ENCODE measurements around the gene ABCF1. TPM values are rescaled to one million over a fixed set of nuclear protein-coding genes. Genes with fewer than 3 reads are reported as not detected.

ABCF1 gene
- polyA plus RNA-seq, 3 donors, result 68.1 to 74.4 (median 72.5) TPM

- DNase-seq (ENCODE audit: extremely low read depth in 1 of 11, low read depth in 9 of 11, low spot score in 4 of 11), result peak; percentile 89 to 99 (median 97)
These were observed 43.6 kb downstream of the ABCF1 start for GRCh38 chr6:30614843-30615218.

GRCh38 chr6:30615219-30615957 is 44.1 kb downstream of the ABCF1 start:
- DNase-seq (ENCODE audit: extremely low read depth in 1 of 11, low read depth in 9 of 11, low spot score in 4 of 11), result peak in 8 of 11 donors; percentile 61 to 84 (median 72)

GRCh38 chr6:30615958-30616810 is 44.9 kb downstream of the ABCF1 start:
- peak in 2 of 11 donors; percentile 50 to 64 for DNase-seq (ENCODE audit: extremely low read depth in 1 of 11, low read depth in 9 of 11, low spot score in 4 of 11)

GRCh38 chr6:30616811-30617564 is 45.7 kb downstream of the ABCF1 start, which contains the start of gene PPP1R10:
Gene PPP1R10, minus strand, starts transcription at chr6:30617243. Its CDS starts 7,299 bp downstream, at chr6:30609944.
- peak; percentile 99 to 100 (median 100) for DNase-seq (ENCODE audit: extremely low read depth in 1 of 11, low read depth in 9 of 11, low spot score in 4 of 11)

GRCh38 chr6:30617565-30618269 is 46.5 kb downstream of the ABCF1 start, which contains the start of gene MRPS18B:
Gene MRPS18B, plus strand, starts transcription at chr6:30617840. Its CDS starts 26 bp downstream, at chr6:30617866.
- DNase-seq (ENCODE audit: extremely low read depth in 1 of 11, low read depth in 9 of 11, low spot score in 4 of 11), result peak; percentile 97 to 99 (median 98)

GRCh38 chr6:30618270-30618797 is 47.1 kb downstream of the ABCF1 start:
- DNase-seq (ENCODE audit: extremely low read depth in 1 of 11, low read depth in 9 of 11, low spot score in 4 of 11), result no peak

- DNase-seq (ENCODE audit: extremely low read depth in 1 of 11, low read depth in 9 of 11, low spot score in 4 of 11), result no peak
These were observed 48.3 kb downstream of the ABCF1 start for GRCh38 chr6:30619561-30619960.

- no peak for DNase-seq (ENCODE audit: extremely low read depth in 1 of 11, low read depth in 9 of 11, low spot score in 4 of 11)
These were observed 54.3 kb downstream of the ABCF1 start for GRCh38 chr6:30625511-30625910.

GRCh38 chr6:30626484-30627366 is 55.5 kb downstream of the ABCF1 start, which contains the start of gene ATAT1:
Gene ATAT1, plus strand, starts transcription at chr6:30626874.
- peak in 8 of 11 donors; percentile 74 to 83 (median 80) for DNase-seq (ENCODE audit: extremely low read depth in 1 of 11, low read depth in 9 of 11, low spot score in 4 of 11)

GRCh38 chr6:30635834-30636233 is 64.6 kb downstream of the ABCF1 start:
- DNase-seq (ENCODE audit: extremely low read depth in 1 of 11, low read depth in 9 of 11, low spot score in 4 of 11), result no peak

GRCh38 chr6:30640481-30640880 is 69.2 kb downstream of the ABCF1 start:
- DNase-seq (ENCODE audit: extremely low read depth in 1 of 11, low read depth in 9 of 11, low spot score in 4 of 11), result no peak

GRCh38 chr6:30641048-30641447 is 69.8 kb downstream of the ABCF1 start:
- no peak for DNase-seq (ENCODE audit: extremely low read depth in 1 of 11, low read depth in 9 of 11, low spot score in 4 of 11)

Other genes starting within 250 kb of the ABCF1 start
- 10 to 100 TPM; 12.4 to 15.4 (median 14.2) TPM for gene TRIM39, start 244.5 kb upstream of the ABCF1 start, polyA plus RNA-seq (ENCODE audit: insufficient read length in 3 of 3)
- 10 to 100 TPM; 28.0 to 42.4 (median 35.3) TPM for gene RPP21, start 226.3 kb upstream of the ABCF1 start, polyA plus RNA-seq (ENCODE audit: insufficient read length in 3 of 3)
- 100 to 1,000 TPM in 2 of 3 donors, 10 to 100 TPM in 1; 93.8 to 126 (median 103) TPM for gene HLA-E, start 81.9 kb upstream of the ABCF1 start, polyA plus RNA-seq (ENCODE audit: insufficient read length in 3 of 3)
- 100 to 1,000 TPM in 1 of 3 donors, 10 to 100 TPM in 2; 85.3 to 112 (median 98.3) TPM for gene GNL1, start 15.0 kb upstream of the ABCF1 start, polyA plus RNA-seq (ENCODE audit: insufficient read length in 3 of 3)
- gene PRR3, start 14.1 kb upstream of the ABCF1 start, polyA plus RNA-seq (ENCODE audit: insufficient read length in 3 of 3), result 10 to 100 TPM; 30.2 to 36.8 (median 32.0) TPM
- gene PPP1R10, start 45.8 kb downstream of the ABCF1 start, polyA plus RNA-seq (ENCODE audit: insufficient read length in 3 of 3), result 10 to 100 TPM; 49.1 to 56.9 (median 50.0) TPM
- 10 to 100 TPM; 60.6 to 67.9 (median 62.2) TPM for gene MRPS18B, start 46.4 kb downstream of the ABCF1 start, polyA plus RNA-seq (ENCODE audit: insufficient read length in 3 of 3)
- 10 to 100 TPM; 39.9 to 60.5 (median 43.3) TPM for gene ATAT1, start 55.4 kb downstream of the ABCF1 start, polyA plus RNA-seq (ENCODE audit: insufficient read length in 3 of 3)
- 10 to 100 TPM; 18.2 to 29.8 (median 18.6) TPM for gene C6orf136, start 75.7 kb downstream of the ABCF1 start, polyA plus RNA-seq (ENCODE audit: insufficient read length in 3 of 3)
- 10 to 100 TPM; 46.2 to 51.0 (median 50.7) TPM for gene DHX16, start 101.6 kb downstream of the ABCF1 start, polyA plus RNA-seq (ENCODE audit: insufficient read length in 3 of 3)
- gene PPP1R18, start 115.2 kb downstream of the ABCF1 start, polyA plus RNA-seq (ENCODE audit: insufficient read length in 3 of 3), result 10 to 100 TPM; 29.8 to 43.1 (median 34.2) TPM
- gene NRM, start 119.5 kb downstream of the ABCF1 start, polyA plus RNA-seq (ENCODE audit: insufficient read length in 3 of 3), result 10 to 100 TPM; 34.1 to 43.5 (median 35.2) TPM
- gene MDC1, start 145.8 kb downstream of the ABCF1 start, polyA plus RNA-seq (ENCODE audit: insufficient read length in 3 of 3), result 10 to 100 TPM; 46.4 to 51.0 (median 48.0) TPM
- gene TUBB, start 148.9 kb downstream of the ABCF1 start, polyA plus RNA-seq (ENCODE audit: insufficient read length in 3 of 3), result 1,000 to 10,000 TPM; 1,054 to 1,337 (median 1,265) TPM
- 100 to 1,000 TPM; 134 to 139 (median 138) TPM for gene FLOT1, start 171.2 kb downstream of the ABCF1 start, polyA plus RNA-seq (ENCODE audit: insufficient read length in 3 of 3)
- 10 to 100 TPM; 18.3 to 29.0 (median 20.2) TPM for gene IER3, start 173.1 kb downstream of the ABCF1 start, polyA plus RNA-seq (ENCODE audit: insufficient read length in 3 of 3)

Data from renal cortex interstitium (tissue), 11 donors.